WTC11 (cell line): Measurements from ENCODE around the gene RFX3.

Source experiments
- CREB1 ChIP-seq: sonication (generic); formaldehyde crosslinking; IDR thresholded peaks from 2 replicates; pipeline ENCODE4 v1.8.0; 2023; ENCODE audit warnings: mild to moderate bottlenecking, missing genetic modification reagents
- E2F1 ChIP-seq: sonication (generic); formaldehyde crosslinking; IDR thresholded peaks from 2 replicates; pipeline ENCODE4 v1.8.0; 2022; ENCODE audit warnings: mild to moderate bottlenecking, missing genetic modification reagents
- FOXJ3 ChIP-seq: sonication (generic); formaldehyde crosslinking; IDR thresholded peaks from 2 replicates; pipeline ENCODE4 v1.9.0; 2021; ENCODE audit warnings: missing genetic modification reagents, mild to moderate bottlenecking, borderline replicate concordance
- FOXP4 ChIP-seq: sonication (generic); formaldehyde crosslinking; IDR thresholded peaks from 2 replicates; pipeline ENCODE4 v1.8.0; 2022; ENCODE audit warnings: mild to moderate bottlenecking, missing genetic modification reagents
- HMGA2 ChIP-seq: fragments of 250-450 bp; sonication (Bioruptor Pico); IDR thresholded peaks from 2 replicates; pipeline ENCODE4 v1.4.0; 2021; ENCODE audit warnings: mild to moderate bottlenecking, moderate library complexity
- JUN ChIP-seq: sonication (generic); formaldehyde crosslinking; IDR thresholded peaks from 2 replicates; pipeline ENCODE4 v1.8.0; 2023; ENCODE audit warnings: mild to moderate bottlenecking, missing genetic modification reagents
- KAT7 ChIP-seq: sonication (generic); formaldehyde crosslinking; IDR thresholded peaks from 2 replicates; pipeline ENCODE4 v1.8.1; 2023; ENCODE audit warnings: missing genetic modification reagents, mild to moderate bottlenecking, borderline replicate concordance
- MYBL2 ChIP-seq: sonication (generic); formaldehyde crosslinking; IDR thresholded peaks from 2 replicates; pipeline ENCODE4 v1.8.1; 2023; ENCODE audit warnings: mild to moderate bottlenecking, moderate library complexity, missing genetic modification reagents
- NR3C1 ChIP-seq: sonication (generic); formaldehyde crosslinking; conservative IDR thresholded peaks from 2 replicates; pipeline ENCODE4 v1.8.1; 2023; ENCODE audit warnings: low read depth, mild to moderate bottlenecking, missing genetic modification reagents
- PREB ChIP-seq: sonication (generic); formaldehyde crosslinking; IDR thresholded peaks from 2 replicates; pipeline ENCODE4 v1.8.1; 2022; ENCODE audit warnings: mild to moderate bottlenecking, missing genetic modification reagents, moderate library complexity, borderline replicate concordance
- ZBTB21 ChIP-seq: sonication (generic); formaldehyde crosslinking; IDR thresholded peaks from 2 replicates; pipeline ENCODE4 v1.8.1; 2023; ENCODE audit warnings: mild to moderate bottlenecking, missing genetic modification reagents, borderline replicate concordance
- ZNF232 ChIP-seq: sonication (generic); formaldehyde crosslinking; IDR thresholded peaks from 2 replicates; pipeline ENCODE4 v1.8.0; 2022; ENCODE audit warnings: mild to moderate bottlenecking, missing genetic modification reagents
- TF ChIP-seq, protein P1 (sequence below): fragments of 200-600 bp; IDR thresholded peaks from 2 replicates; pipeline ENCODE4 v1.8.0; 2022; ENCODE audit warnings: antibody characterized with exemption
- TF ChIP-seq, protein P2 (sequence below): sonication (generic); formaldehyde crosslinking; IDR thresholded peaks from 2 replicates; pipeline ENCODE4 v1.8.0; 2022; ENCODE audit warnings: mild to moderate bottlenecking, missing genetic modification reagents

DNA sequence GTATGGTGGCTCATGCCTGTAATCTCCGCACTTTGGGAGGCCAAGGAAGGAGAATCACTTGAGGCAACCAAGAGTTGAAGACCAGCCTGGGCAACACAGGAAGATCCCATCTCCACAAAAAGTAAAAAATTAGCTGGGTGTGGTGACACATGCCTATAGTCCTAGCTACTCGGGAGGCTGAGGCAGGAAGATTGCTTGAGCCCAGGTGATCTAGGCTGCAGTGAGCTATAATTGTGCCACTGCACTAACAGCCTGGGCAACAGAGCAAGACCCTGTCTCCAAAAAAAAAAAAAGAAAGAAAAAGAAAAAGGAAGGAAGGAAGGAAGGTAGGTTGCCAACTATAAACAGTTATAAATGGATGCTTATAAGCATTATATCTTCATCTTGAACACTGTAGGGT, 51.0 kb downstream of the RFX3 start:
- TF ChIP-seq, protein P1, sequence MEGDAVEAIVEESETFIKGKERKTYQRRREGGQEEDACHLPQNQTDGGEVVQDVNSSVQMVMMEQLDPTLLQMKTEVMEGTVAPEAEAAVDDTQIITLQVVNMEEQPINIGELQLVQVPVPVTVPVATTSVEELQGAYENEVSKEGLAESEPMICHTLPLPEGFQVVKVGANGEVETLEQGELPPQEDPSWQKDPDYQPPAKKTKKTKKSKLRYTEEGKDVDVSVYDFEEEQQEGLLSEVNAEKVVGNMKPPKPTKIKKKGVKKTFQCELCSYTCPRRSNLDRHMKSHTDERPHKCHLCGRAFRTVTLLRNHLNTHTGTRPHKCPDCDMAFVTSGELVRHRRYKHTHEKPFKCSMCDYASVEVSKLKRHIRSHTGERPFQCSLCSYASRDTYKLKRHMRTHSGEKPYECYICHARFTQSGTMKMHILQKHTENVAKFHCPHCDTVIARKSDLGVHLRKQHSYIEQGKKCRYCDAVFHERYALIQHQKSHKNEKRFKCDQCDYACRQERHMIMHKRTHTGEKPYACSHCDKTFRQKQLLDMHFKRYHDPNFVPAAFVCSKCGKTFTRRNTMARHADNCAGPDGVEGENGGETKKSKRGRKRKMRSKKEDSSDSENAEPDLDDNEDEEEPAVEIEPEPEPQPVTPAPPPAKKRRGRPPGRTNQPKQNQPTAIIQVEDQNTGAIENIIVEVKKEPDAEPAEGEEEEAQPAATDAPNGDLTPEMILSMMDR: no peak
- TF ChIP-seq FOXJ3: no peak
- no peak for TF ChIP-seq MYBL2
- TF ChIP-seq NR3C1: no peak
- TF ChIP-seq, protein P2, sequence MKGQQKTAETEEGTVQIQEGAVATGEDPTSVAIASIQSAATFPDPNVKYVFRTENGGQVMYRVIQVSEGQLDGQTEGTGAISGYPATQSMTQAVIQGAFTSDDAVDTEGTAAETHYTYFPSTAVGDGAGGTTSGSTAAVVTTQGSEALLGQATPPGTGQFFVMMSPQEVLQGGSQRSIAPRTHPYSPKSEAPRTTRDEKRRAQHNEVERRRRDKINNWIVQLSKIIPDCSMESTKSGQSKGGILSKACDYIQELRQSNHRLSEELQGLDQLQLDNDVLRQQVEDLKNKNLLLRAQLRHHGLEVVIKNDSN (CRISPR knock-in tag): no peak
- TF ChIP-seq ZNF232 (CRISPR knock-in tag): no peak
- no peak for TF ChIP-seq FOXP4
- TF ChIP-seq JUN (CRISPR knock-in tag): no peak
- no peak for TF ChIP-seq CREB1
- no peak for TF ChIP-seq KAT7 (CRISPR knock-in tag)
- TF ChIP-seq E2F1 (CRISPR knock-in tag): no peak
- TF ChIP-seq PREB (CRISPR knock-in tag): no peak
- no peak for TF ChIP-seq ZBTB21 (CRISPR knock-in tag)
- no peak for TF ChIP-seq HMGA2 (CRISPR knock-in tag)
